K562 (cell line): Measurements from ENCODE around the gene MT1A. TPM values are rescaled to one million over a fixed set of nuclear protein-coding genes. Genes with fewer than 3 reads are reported as not detected.

Source experiments
- CC2D1A ChIP-seq: fragments of 450-650 bp; IDR thresholded peaks from 2 replicates; pipeline ENCODE4 v1.6.1; 2017; ENCODE audit warnings: mild to moderate bottlenecking
- CEBPB ChIP-seq: fragments of 450-650 bp; IDR thresholded peaks from 2 replicates; pipeline ENCODE4 v1.6.1; 2016; ENCODE audit warnings: missing genetic modification characterization, missing compliant biosample characterization
- MAFK ChIP-seq: IDR thresholded peaks from 2 replicates; pipeline ENCODE4 v1.6.1; 2011; ENCODE audit warnings: low read length, improper control_type of control experiment
- MED1 ChIP-seq: sonication (generic); formaldehyde crosslinking; IDR thresholded peaks from 2 replicates; pipeline ENCODE4 v1.8.1; 2023; ENCODE audit warnings: missing genetic modification reagents, borderline replicate concordance
- NCOA4 ChIP-seq: fragments of 450-650 bp; IDR thresholded peaks from 2 replicates; pipeline ENCODE4 v1.6.1; 2018; ENCODE audit warnings: mild to moderate bottlenecking; ENCODE audit not compliant: partially characterized antibody
- PTBP1 ChIP-seq: fragments of 200-400 bp; formaldehyde crosslinking; IDR thresholded peaks from 2 replicates; pipeline ENCODE4 v1.6.1; 2017; ENCODE audit warnings: low read depth, low read length
- TARDBP ChIP-seq: fragments of 450-650 bp; IDR thresholded peaks from 2 replicates; pipeline ENCODE4 v1.6.1; 2016
- TEAD4 ChIP-seq, 2 experiments: sonication (generic) in 1 of 2; formaldehyde crosslinking in 1 of 2; IDR thresholded peaks; 2 replicates each; pipeline versions ENCODE4 v1.6.1 to v1.8.0; 2012 to 2022; ENCODE audit warnings: borderline replicate concordance in 1 of 2, inconsistent platforms in 1 of 2, low read length in 1 of 2, mild to moderate bottlenecking in 1 of 2, missing genetic modification reagents in 1 of 2
- THRAP3 ChIP-seq: fragments of 450-650 bp; IDR thresholded peaks from 2 replicates; pipeline ENCODE4 v1.6.1; 2016; ENCODE audit warnings: mild to moderate bottlenecking, inconsistent platforms, borderline replicate concordance
- U2AF2 ChIP-seq: fragments of 200-400 bp; formaldehyde crosslinking; optimal IDR thresholded peaks from 2 replicates; pipeline ENCODE3; 2017; ENCODE audit warnings: low read depth, mild to moderate bottlenecking, low read length
- ZNF3 ChIP-seq: fragments of 250-450 bp; sonication (Bioruptor Pico); IDR thresholded peaks from 2 replicates; pipeline ENCODE4 v1.5.0; 2021; ENCODE audit warnings: mild to moderate bottlenecking, moderate library complexity
- ZNF354B ChIP-seq: fragments of 250-450 bp; sonication (Bioruptor Pico); IDR thresholded peaks from 2 replicates; pipeline ENCODE4 v1.4.0; 2020
- polyA plus RNA-seq, 8 experiments: library from polyadenylated mRNA; depleted of rRNA in 4 of 8; stranded (reverse) in 5 of 8; unstranded in 3 of 8; fragments of >200 nt; fragmentation: Nextera tagmentation in 2 of 8; fragmentation: Illumina TruSeq in 1 of 8; extraction: Ambion mirVana in 2 of 8; extraction: Trizol in 1 of 8; gene quantifications; 2 replicates each; pipeline versions ENCODE4 v1.2.1 to v1.2.3, GENCODE V29; 2011 to 2014; ENCODE audit warnings: inconsistent platforms in 1 of 8, missing spikeins in 1 of 8
- total RNA-seq, 7 experiments: library from RNA; depleted of rRNA in 6 of 7; stranded (reverse); fragments of >200 nt in 6 of 7; fragmentation: Illumina TruSeq in 2 of 7; extraction: Trizol in 2 of 7; gene quantifications; 2 replicates each; pipeline versions ENCODE4 v1.2.1 to v1.2.3, GENCODE V29; 2011 to 2021; ENCODE audit warnings: low replicate concordance in 1 of 7
- TF ChIP-seq, protein P1 (sequence below): fragments of 450-650 bp; IDR thresholded peaks from 2 replicates; pipeline ENCODE4 v1.6.1; 2017; ENCODE audit warnings: antibody characterized with exemption, mild to moderate bottlenecking
- TF ChIP-seq, protein P2 (sequence below): sonication (generic); formaldehyde crosslinking; IDR thresholded peaks from 2 replicates; pipeline ENCODE4 v1.9.0; 2022; ENCODE audit warnings: mild to moderate bottlenecking, missing genetic modification reagents
- TF ChIP-seq, protein P3 (sequence below): fragments of 200-800 bp; sonication (Bioruptor generic); IDR thresholded peaks from 2 replicates; pipeline ENCODE4 v1.6.1; 2017; ENCODE audit warnings: missing genetic modification characterization, missing compliant biosample characterization
- TF ChIP-seq, protein P4 (sequence below): fragments of 450-650 bp; conservative IDR thresholded peaks from 2 replicates; pipeline ENCODE4 v1.6.1; 2016; ENCODE audit warnings: missing genetic modification characterization, low read depth, mild to moderate bottlenecking, control low read depth, missing compliant biosample characterization
- TF ChIP-seq, protein P5 (sequence below), 2 experiments: fragments of 450-650 bp in 1 of 2; sonication (generic) in 1 of 2; formaldehyde crosslinking; conservative IDR thresholded peaks; 2 replicates each; pipeline versions ENCODE4 v1.4.0 to v1.8.1; 2020 to 2022; ENCODE audit warnings: mild to moderate bottlenecking in 1 of 2, missing genetic modification reagents in 1 of 2

The MT1A gene
- total and polyA plus RNA-seq, 9 of the 15 experiments (the other 6 are each of a cell fraction or from before 2014, with no cell fraction given) = 0.23 TPM; not detected in 8

DNA sequence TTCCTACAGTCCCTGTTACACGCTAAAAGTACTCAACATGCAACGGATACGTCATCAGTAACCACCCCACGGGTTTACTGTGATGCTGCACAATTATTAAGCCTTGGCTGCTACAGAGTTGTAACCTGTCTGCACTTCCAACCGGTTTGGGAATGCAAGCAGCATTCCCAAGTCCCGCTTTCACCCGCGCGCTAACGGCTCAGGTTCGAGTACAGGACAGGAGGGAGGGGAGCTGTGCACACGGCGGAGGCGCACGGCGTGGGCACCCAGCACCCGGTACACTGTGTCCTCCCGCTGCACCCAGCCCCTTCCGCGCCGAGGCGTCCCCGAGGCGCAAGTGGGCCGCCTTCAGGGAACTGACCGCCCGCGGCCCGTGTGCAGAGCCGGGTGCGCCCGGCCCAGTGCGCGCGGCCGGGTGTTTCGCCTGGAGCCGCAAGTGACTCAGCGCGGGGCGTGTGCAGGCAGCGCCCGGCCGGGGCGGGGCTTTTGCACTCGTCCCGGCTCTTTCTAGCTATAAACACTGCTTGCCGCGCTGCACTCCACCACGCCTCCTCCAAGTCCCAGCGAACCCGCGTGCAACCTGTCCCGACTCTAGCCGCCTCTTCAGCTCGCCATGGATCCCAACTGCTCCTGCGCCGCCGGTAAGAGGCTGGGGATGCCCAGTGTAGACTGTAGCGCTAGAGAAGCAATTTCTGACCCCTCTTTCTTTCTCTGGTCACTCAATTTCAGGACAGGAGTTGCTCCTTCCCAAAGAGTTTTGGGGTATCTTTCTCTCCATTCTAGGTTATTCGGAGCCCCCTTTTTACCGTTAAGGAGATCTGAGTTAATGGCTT lies 30.2 kb upstream of the MT1A start, which contains the start of gene MT2A (continued):
- TF ChIP-seq, protein P1, sequence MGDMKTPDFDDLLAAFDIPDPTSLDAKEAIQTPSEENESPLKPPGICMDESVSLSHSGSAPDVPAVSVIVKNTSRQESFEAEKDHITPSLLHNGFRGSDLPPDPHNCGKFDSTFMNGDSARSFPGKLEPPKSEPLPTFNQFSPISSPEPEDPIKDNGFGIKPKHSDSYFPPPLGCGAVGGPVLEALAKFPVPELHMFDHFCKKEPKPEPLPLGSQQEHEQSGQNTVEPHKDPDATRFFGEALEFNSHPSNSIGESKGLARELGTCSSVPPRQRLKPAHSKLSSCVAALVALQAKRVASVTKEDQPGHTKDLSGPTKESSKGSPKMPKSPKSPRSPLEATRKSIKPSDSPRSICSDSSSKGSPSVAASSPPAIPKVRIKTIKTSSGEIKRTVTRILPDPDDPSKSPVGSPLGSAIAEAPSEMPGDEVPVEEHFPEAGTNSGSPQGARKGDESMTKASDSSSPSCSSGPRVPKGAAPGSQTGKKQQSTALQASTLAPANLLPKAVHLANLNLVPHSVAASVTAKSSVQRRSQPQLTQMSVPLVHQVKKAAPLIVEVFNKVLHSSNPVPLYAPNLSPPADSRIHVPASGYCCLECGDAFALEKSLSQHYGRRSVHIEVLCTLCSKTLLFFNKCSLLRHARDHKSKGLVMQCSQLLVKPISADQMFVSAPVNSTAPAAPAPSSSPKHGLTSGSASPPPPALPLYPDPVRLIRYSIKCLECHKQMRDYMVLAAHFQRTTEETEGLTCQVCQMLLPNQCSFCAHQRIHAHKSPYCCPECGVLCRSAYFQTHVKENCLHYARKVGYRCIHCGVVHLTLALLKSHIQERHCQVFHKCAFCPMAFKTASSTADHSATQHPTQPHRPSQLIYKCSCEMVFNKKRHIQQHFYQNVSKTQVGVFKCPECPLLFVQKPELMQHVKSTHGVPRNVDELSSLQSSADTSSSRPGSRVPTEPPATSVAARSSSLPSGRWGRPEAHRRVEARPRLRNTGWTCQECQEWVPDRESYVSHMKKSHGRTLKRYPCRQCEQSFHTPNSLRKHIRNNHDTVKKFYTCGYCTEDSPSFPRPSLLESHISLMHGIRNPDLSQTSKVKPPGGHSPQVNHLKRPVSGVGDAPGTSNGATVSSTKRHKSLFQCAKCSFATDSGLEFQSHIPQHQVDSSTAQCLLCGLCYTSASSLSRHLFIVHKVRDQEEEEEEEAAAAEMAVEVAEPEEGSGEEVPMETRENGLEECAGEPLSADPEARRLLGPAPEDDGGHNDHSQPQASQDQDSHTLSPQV = peak; percentile 58
- TF ChIP-seq CEBPB (tag) (no peak), NCOA4 (no peak), CC2D1A (no peak), TEAD4 (IDR thresholded peaks at IDR 0.05; ENCODE audit: low read length) (0 out of 2 replicates have a peak, but pooled peaks have one; percentile 8), TEAD4 (CRISPR knock-in tag; IDR thresholded peaks at IDR 0.05; ENCODE audit: borderline replicate concordance) (no peak), MED1 (CRISPR knock-in tag) (no peak), ZNF354B (no peak), MAFK (peak; percentile 18; the same call in 1 of the 2 replicates), ZNF3 (CRISPR knock-in tag) (no peak), TARDBP (no peak), U2AF2 (no peak), PTBP1 (no peak), THRAP3 (no peak)
- TF ChIP-seq, protein P2, sequence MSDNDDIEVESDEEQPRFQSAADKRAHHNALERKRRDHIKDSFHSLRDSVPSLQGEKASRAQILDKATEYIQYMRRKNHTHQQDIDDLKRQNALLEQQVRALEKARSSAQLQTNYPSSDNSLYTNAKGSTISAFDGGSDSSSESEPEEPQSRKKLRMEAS (CRISPR knock-in tag) = peak; percentile 62
- TF ChIP-seq, protein P3, sequence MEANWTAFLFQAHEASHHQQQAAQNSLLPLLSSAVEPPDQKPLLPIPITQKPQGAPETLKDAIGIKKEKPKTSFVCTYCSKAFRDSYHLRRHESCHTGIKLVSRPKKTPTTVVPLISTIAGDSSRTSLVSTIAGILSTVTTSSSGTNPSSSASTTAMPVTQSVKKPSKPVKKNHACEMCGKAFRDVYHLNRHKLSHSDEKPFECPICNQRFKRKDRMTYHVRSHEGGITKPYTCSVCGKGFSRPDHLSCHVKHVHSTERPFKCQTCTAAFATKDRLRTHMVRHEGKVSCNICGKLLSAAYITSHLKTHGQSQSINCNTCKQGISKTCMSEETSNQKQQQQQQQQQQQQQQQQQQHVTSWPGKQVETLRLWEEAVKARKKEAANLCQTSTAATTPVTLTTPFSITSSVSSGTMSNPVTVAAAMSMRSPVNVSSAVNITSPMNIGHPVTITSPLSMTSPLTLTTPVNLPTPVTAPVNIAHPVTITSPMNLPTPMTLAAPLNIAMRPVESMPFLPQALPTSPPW (CRISPR knock-in tag) = peak; percentile 58
- TF ChIP-seq, protein P4, sequence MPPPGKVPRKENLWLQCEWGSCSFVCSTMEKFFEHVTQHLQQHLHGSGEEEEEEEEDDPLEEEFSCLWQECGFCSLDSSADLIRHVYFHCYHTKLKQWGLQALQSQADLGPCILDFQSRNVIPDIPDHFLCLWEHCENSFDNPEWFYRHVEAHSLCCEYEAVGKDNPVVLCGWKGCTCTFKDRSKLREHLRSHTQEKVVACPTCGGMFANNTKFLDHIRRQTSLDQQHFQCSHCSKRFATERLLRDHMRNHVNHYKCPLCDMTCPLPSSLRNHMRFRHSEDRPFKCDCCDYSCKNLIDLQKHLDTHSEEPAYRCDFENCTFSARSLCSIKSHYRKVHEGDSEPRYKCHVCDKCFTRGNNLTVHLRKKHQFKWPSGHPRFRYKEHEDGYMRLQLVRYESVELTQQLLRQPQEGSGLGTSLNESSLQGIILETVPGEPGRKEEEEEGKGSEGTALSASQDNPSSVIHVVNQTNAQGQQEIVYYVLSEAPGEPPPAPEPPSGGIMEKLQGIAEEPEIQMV (tag) = no peak
- TF ChIP-seq, protein P5, sequence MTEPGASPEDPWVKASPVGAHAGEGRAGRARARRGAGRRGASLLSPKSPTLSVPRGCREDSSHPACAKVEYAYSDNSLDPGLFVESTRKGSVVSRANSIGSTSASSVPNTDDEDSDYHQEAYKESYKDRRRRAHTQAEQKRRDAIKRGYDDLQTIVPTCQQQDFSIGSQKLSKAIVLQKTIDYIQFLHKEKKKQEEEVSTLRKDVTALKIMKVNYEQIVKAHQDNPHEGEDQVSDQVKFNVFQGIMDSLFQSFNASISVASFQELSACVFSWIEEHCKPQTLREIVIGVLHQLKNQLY (CRISPR knock-in tag; conservative IDR thresholded peaks at IDR 0.05) = no peak
